ENCODE results near the gene ZNF343.

ZNF343 gene

GRCh38 chr20:2508631-2509467 lies at the start of gene ZNF343:
Gene ZNF343, minus strand, starts transcription at chr20:2508915. Its CDS starts 15,020 bp downstream, at chr20:2493895.
- H3K4me3 ChIP-seq (replicated peaks; ENCODE audit: low read depth, low read length): peak within 1 kb of the TSS; percentile 76
- peak; percentile 81 for DNase-seq (ENCODE audit: low read depth)
- TF ChIP-seq, protein P1, sequence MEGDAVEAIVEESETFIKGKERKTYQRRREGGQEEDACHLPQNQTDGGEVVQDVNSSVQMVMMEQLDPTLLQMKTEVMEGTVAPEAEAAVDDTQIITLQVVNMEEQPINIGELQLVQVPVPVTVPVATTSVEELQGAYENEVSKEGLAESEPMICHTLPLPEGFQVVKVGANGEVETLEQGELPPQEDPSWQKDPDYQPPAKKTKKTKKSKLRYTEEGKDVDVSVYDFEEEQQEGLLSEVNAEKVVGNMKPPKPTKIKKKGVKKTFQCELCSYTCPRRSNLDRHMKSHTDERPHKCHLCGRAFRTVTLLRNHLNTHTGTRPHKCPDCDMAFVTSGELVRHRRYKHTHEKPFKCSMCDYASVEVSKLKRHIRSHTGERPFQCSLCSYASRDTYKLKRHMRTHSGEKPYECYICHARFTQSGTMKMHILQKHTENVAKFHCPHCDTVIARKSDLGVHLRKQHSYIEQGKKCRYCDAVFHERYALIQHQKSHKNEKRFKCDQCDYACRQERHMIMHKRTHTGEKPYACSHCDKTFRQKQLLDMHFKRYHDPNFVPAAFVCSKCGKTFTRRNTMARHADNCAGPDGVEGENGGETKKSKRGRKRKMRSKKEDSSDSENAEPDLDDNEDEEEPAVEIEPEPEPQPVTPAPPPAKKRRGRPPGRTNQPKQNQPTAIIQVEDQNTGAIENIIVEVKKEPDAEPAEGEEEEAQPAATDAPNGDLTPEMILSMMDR (IDR thresholded peaks at IDR 0.05; ENCODE audit: low read length, missing control alignments): no peak

- no peak overlapping the region for H3K4me3 ChIP-seq (replicated peaks; ENCODE audit: low read depth, low read length)
- no peak for DNase-seq (ENCODE audit: low read depth)
- TF ChIP-seq, protein P1 (IDR thresholded peaks at IDR 0.05; ENCODE audit: low read length, missing control alignments): no peak
These were observed 49.3 kb upstream of the ZNF343 start for GRCh38 chr20:2557873-2558580.

DNA sequence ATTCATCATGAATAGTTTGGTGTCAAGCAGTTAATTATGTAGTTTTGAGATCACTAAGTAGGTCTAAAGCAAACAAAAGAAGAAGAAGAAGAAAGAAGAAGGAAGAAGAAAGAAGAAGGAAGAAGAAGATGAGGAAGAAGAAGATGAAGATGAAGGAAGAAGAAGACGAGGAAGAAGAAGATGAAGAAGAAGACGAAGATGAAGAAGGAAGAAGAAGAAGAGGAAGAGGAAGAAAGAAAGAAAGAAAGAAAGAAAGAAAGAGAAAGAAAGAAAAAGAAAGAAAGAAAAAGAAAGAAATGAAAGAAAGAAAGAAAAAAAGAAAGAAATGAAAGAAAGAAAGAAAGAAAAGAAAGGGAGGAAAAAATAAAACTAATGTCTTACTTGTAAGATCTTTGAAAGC lies 36.9 kb upstream of the ZNF343 start:
- no peak for DNase-seq (ENCODE audit: low read depth)
- TF ChIP-seq, protein P1 (IDR thresholded peaks at IDR 0.05; ENCODE audit: low read length, missing control alignments): no peak
- H3K4me3 ChIP-seq (replicated peaks; ENCODE audit: low read depth, low read length): no peak overlapping the region

DNA sequence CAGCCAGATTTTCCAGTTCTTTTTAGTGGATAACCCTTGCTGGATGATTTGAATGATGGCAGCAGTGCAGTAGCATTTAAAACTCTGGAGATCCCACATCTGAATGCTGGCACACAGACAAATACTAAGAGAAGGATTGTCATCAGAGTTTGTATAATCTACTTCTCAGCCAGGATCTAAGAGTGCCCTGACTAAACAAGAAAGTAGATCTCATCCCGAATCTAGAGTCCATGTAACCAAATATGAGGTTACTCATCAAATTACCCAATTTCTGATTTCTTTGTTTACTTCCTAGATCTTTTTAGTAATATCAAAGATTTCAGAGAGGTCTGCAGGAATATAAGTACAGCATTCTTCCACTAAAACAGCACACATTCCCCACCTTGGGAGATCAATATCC lies 35.5 kb upstream of the ZNF343 start:
- no peak overlapping the region for H3K4me3 ChIP-seq (replicated peaks; ENCODE audit: low read depth, low read length)
- TF ChIP-seq, protein P1 (IDR thresholded peaks at IDR 0.05; ENCODE audit: low read length, missing control alignments): no peak
- DNase-seq (ENCODE audit: low read depth): no peak

DNA sequence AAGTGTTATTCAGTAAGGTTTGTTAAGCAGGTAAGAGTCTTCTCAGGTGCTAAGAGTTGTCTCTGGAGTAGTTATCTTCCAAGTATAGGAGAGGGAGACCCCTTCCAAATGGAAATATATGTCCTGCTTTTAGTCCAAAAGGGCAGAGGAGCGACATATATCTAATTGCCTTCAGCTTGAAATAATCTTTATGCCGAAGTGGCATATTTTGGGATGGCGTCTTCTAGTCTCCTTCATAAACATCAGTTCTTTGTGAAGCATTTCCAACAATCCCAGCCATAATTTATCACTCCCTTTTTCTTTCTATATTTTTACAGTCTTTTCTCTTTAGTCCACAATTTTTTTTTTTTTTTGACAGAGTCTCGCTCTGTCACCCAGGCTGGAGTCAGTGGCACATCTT lies 33.6 kb upstream of the ZNF343 start:
- no peak overlapping the region for H3K4me3 ChIP-seq (replicated peaks; ENCODE audit: low read depth, low read length)
- TF ChIP-seq, protein P1 (IDR thresholded peaks at IDR 0.05; ENCODE audit: low read length, missing control alignments): no peak
- DNase-seq (ENCODE audit: low read depth): no peak

DNA sequence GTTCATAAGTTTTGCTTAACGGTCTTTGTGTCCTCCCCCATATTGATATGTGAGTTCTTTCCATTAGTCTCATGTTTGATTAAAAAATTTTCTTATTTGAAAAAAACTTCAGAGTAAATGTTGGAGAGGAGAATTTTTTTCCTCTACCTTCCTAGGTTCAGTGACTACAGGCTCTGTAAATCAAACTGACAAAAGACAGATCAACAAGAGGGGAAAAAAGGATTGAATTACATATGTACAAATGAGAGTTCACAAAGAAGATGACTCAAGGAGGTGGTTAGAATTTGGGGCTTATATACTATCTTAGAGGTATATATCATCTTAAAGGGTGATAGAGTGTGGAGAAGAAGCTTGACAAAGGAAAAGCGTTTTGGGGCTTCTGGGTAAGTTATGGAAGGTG lies 33.2 kb upstream of the ZNF343 start:
- no peak for DNase-seq (ENCODE audit: low read depth)
- H3K4me3 ChIP-seq (replicated peaks; ENCODE audit: low read depth, low read length): no peak overlapping the region
- TF ChIP-seq, protein P1 (IDR thresholded peaks at IDR 0.05; ENCODE audit: low read length, missing control alignments): no peak
